Gastroesophageal sphincter (tissue), 3 donors: ENCODE results near the gene GRM4.

Experiments used
- EP300 ChIP-seq: sonication (generic); formaldehyde crosslinking; IDR thresholded peaks from one replicate; pipeline ENCODE4 v1.6.1; 2017; ENCODE audit warnings: antibody characterized with exemption, mild to moderate bottlenecking
- POLR2A ChIP-seq, 2 donors: fragments of 450-650 bp; IDR thresholded peaks; one replicate each; pipeline ENCODE4 v1.6.1; 2017; ENCODE audit warnings: antibody characterized with exemption in 2 of 2, mild to moderate bottlenecking in 2 of 2, moderate library complexity in 1 of 2
- POLR2AphosphoS5 ChIP-seq: sonication (generic); formaldehyde crosslinking; IDR thresholded peaks from one replicate; pipeline ENCODE4 v1.6.1; 2017; ENCODE audit warnings: antibody characterized with exemption
- TF ChIP-seq, protein P1 (sequence below), 4 experiments: fragments of 200-600 bp in 2 of 4; fragments of 450-650 bp in 2 of 4; sonication (generic) in 1 of 4; IDR thresholded peaks; one replicate each; pipeline ENCODE4 v1.5.1; 2017 to 2019; ENCODE audit warnings: antibody characterized with exemption in 4 of 4, mild to moderate bottlenecking in 2 of 4, moderate library complexity in 2 of 4

- TF ChIP-seq, protein P1, sequence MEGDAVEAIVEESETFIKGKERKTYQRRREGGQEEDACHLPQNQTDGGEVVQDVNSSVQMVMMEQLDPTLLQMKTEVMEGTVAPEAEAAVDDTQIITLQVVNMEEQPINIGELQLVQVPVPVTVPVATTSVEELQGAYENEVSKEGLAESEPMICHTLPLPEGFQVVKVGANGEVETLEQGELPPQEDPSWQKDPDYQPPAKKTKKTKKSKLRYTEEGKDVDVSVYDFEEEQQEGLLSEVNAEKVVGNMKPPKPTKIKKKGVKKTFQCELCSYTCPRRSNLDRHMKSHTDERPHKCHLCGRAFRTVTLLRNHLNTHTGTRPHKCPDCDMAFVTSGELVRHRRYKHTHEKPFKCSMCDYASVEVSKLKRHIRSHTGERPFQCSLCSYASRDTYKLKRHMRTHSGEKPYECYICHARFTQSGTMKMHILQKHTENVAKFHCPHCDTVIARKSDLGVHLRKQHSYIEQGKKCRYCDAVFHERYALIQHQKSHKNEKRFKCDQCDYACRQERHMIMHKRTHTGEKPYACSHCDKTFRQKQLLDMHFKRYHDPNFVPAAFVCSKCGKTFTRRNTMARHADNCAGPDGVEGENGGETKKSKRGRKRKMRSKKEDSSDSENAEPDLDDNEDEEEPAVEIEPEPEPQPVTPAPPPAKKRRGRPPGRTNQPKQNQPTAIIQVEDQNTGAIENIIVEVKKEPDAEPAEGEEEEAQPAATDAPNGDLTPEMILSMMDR (IDR thresholded peaks at IDR 0.05): no peak
- TF ChIP-seq POLR2A (IDR thresholded peaks at IDR 0.05) (no peak), POLR2AphosphoS5 (no peak), EP300 (no peak)
Measured at GRCh38 chr6:33980176-33981175, 165.4 kb downstream of the GRM4 start.
